ENCODE results near the gene RNF213. TPM values are rescaled to one million over a fixed set of nuclear protein-coding genes. Genes with fewer than 3 reads are reported as not detected.
"Not testable (repeated sequence)": the region's sequence is repeated elsewhere in the genome, so short reads cannot be mapped to it uniquely, and the experiment has no call there.

RNF213 gene
- total RNA-seq, 1 experiment from 2014 or later, result 61.4 TPM

DNA sequence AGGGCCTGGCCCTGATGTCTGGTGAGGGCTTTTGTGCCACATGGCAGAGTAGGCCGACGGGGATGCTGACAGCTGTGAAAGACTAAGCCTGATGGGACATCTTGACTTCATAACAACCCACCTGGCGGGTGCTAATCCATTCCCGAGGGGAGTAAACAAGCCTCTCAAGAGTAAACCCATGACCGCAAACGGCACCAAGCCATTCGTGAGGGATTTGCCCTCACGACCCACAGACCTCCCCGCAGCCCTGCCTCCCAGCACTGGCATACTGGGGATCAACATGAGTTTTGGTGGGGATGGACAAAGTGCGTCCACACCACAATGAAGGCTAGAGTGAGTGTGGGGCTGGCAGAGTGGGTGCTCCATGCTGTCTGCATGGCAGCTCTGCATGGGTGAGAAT, 11.7 kb downstream of the RNF213 start:
- POLR2A ChIA-PET, result no interaction called here
- no TSS peak for BruUV-seq (replicated peaks)

DNA sequence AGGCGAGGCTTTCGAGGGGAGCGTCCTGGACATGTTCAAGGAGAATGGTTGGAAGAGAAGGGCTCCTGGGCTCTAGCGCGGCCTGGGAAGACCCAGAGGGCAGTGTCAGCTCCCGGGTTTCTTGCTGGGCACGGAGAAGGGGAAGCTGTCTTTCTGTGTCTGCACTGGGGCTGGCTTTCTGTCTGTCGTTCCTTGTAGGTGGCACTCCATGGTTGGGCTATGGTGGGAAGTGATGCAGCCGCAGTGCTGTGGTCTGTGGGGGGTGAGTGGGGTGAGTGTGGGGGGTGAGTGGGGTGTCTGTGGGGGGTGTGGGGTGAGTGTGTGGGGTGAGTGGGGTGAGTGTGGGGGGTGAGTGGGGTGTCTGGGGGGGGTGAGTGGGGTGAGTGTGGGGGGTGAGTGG, 13.7 kb downstream of the RNF213 start:
- CTCF ChIA-PET, result no interaction called here
- no peaks in the 10 kb centered on the region for H3K9me3 ChIP-seq
- Mint-ChIP-seq H3K9me3 (ENCODE audit: unreplicated experiment) (no peaks in the 10 kb centered on the region), H3K4me3 (ENCODE audit: unreplicated experiment) (no peak overlapping the region), H3K27me3 (ENCODE audit: insufficient read depth, unreplicated experiment) (no peaks in the 10 kb centered on the region), H3K36me3 (ENCODE audit: insufficient read depth, unreplicated experiment) (peaks cover 38% of the 10 kb centered on the region), H3K4me1 (ENCODE audit: low read depth, unreplicated experiment) (no peaks in the 10 kb centered on the region), H3K27ac (ENCODE audit: unreplicated experiment) (no peak overlapping the region)
- no peaks in the 10 kb centered on the region for H3K4me1 ChIP-seq
- TF ChIP-seq, protein P1, sequence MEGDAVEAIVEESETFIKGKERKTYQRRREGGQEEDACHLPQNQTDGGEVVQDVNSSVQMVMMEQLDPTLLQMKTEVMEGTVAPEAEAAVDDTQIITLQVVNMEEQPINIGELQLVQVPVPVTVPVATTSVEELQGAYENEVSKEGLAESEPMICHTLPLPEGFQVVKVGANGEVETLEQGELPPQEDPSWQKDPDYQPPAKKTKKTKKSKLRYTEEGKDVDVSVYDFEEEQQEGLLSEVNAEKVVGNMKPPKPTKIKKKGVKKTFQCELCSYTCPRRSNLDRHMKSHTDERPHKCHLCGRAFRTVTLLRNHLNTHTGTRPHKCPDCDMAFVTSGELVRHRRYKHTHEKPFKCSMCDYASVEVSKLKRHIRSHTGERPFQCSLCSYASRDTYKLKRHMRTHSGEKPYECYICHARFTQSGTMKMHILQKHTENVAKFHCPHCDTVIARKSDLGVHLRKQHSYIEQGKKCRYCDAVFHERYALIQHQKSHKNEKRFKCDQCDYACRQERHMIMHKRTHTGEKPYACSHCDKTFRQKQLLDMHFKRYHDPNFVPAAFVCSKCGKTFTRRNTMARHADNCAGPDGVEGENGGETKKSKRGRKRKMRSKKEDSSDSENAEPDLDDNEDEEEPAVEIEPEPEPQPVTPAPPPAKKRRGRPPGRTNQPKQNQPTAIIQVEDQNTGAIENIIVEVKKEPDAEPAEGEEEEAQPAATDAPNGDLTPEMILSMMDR (IDR thresholded peaks at IDR 0.05; ENCODE audit: insufficient read depth in 1 of 2, low read depth in 1 of 2, low read length in 1 of 2, severe bottlenecking in 1 of 2, unreplicated experiment in 1 of 2), result no peak
- DNase-seq, result no peak
- H3K27me3 ChIP-seq (replicated peaks; ENCODE audit: control insufficient read depth, insufficient read depth, low read length), result no peaks in the 10 kb centered on the region
- intact Hi-C loops (cut with micrococcal nuclease; ENCODE audit: unreplicated experiment), result no loop called here
- BruUV-seq (replicated peaks), result no TSS peak
- H3K4me3 ChIP-seq (ENCODE audit: low read depth, low read length), result no peak overlapping the region
- H3K36me3 ChIP-seq (ENCODE audit: control insufficient read depth, insufficient read depth, low read length), result no peaks in the 10 kb centered on the region
- POLR2A ChIA-PET, result no interaction called here

More for the DNA sequence above, 11.7 kb downstream of the RNF213 start:
- no peak overlapping the region for H3K4me3 ChIP-seq (ENCODE audit: low read depth, low read length)
- H3K27ac Mint-ChIP-seq (ENCODE audit: unreplicated experiment), result no peak overlapping the region
- H3K4me3 Mint-ChIP-seq (ENCODE audit: unreplicated experiment), result no peak overlapping the region
- H3K4me1 Mint-ChIP-seq (ENCODE audit: low read depth, unreplicated experiment), result no peaks in the 10 kb centered on the region
- H3K27me3 ChIP-seq (replicated peaks; ENCODE audit: control insufficient read depth, insufficient read depth, low read length), result no peaks in the 10 kb centered on the region
- TF ChIP-seq, protein P1 (IDR thresholded peaks at IDR 0.05; ENCODE audit: insufficient read depth in 1 of 2, low read depth in 1 of 2, low read length in 1 of 2, severe bottlenecking in 1 of 2, unreplicated experiment in 1 of 2), result no peak
- H3K36me3 ChIP-seq (ENCODE audit: control insufficient read depth, insufficient read depth, low read length), result no peaks in the 10 kb centered on the region
- peaks cover 38% of the 10 kb centered on the region for H3K36me3 Mint-ChIP-seq (ENCODE audit: insufficient read depth, unreplicated experiment)
- no peaks in the 10 kb centered on the region for H3K9me3 Mint-ChIP-seq (ENCODE audit: unreplicated experiment)
- DNase-seq, result no peak
- no peaks in the 10 kb centered on the region for H3K27me3 Mint-ChIP-seq (ENCODE audit: insufficient read depth, unreplicated experiment)
- intact Hi-C loops (cut with micrococcal nuclease; ENCODE audit: unreplicated experiment), result no loop called here
- H3K4me1 ChIP-seq, result no peaks in the 10 kb centered on the region
- no peaks in the 10 kb centered on the region for H3K9me3 ChIP-seq
- CTCF ChIA-PET, result no interaction called here

DNA sequence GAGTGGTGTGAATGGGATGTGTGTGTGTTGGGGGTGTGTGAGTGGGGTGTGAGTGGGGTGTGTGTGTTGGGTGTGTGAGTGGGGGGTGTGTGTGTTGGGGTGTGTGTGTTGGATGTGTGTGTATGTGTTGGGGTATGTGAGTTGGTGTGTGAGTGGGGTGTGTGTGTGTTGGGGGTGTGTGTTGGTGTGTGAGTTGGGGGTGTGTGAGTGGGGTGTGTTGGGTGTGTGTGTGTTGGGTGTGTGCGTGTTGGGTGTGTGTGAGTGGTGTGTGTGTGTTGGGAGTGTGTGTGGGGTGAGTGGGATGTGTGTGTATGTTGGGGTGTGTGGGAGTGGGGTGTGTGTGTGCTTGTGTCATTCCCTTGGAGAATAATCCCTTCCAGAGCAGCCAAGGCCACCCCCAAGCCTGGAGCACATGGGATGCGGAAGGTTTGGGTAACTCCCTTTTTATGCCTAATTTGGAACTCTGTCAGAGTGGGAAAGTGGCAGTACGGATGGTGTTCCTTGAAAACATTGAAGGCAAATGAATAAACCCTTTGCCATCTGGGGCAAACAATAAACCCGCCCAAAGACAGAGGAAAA, 14.3 kb downstream of the RNF213 start:
- ChIA-PET CTCF (no interaction called here), POLR2A (no interaction called here)
- Histone ChIP-seq H3K9me3 (no peaks in the 10 kb centered on the region), H3K27me3 (replicated peaks; ENCODE audit: control insufficient read depth, insufficient read depth, low read length) (no peaks in the 10 kb centered on the region), H3K4me1 (no peaks in the 10 kb centered on the region), H3K36me3 (ENCODE audit: control insufficient read depth, insufficient read depth, low read length) (no peaks in the 10 kb centered on the region), H3K4me3 (ENCODE audit: low read depth, low read length) (no peak overlapping the region)
- no TSS peak for BruUV-seq (replicated peaks)
- intact Hi-C loops (cut with micrococcal nuclease; ENCODE audit: unreplicated experiment), result no loop called here
- no peak overlapping the region for H3K4me3 Mint-ChIP-seq (ENCODE audit: unreplicated experiment)
- DNase-seq, result no peak
- no peaks in the 10 kb centered on the region for H3K4me1 Mint-ChIP-seq (ENCODE audit: low read depth, unreplicated experiment)
- peaks cover 43% of the 10 kb centered on the region for H3K36me3 Mint-ChIP-seq (ENCODE audit: insufficient read depth, unreplicated experiment)
- H3K27ac Mint-ChIP-seq (ENCODE audit: unreplicated experiment), result no peak overlapping the region
- TF ChIP-seq, protein P1 (IDR thresholded peaks at IDR 0.05; ENCODE audit: insufficient read depth in 1 of 2, low read depth in 1 of 2, low read length in 1 of 2, severe bottlenecking in 1 of 2, unreplicated experiment in 1 of 2), result no peak
- no peaks in the 10 kb centered on the region for H3K27me3 Mint-ChIP-seq (ENCODE audit: insufficient read depth, unreplicated experiment)
- H3K9me3 Mint-ChIP-seq (ENCODE audit: unreplicated experiment), result no peaks in the 10 kb centered on the region

DNA sequence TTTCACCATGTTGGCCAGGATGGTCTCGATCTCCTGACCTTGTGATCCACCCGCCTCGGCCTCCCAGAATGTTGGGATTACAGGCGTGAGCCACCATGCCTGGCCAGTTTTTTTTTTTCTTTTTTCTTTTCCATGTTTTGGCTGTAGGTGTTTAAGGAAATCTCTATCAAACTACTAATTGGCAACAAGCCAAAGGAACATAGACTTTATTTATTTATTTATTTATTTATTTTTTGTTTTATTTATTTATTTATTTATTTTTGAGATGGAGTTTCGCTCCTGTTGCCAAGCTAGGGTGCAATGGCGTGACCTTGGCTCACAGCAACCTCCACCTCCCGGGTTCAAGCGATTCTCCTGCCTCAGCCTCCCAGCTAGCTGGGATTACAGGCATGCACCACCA, 15.2 kb downstream of the RNF213 start:
- H3K27me3 Mint-ChIP-seq (ENCODE audit: insufficient read depth, unreplicated experiment); H3K36me3 ChIP-seq (ENCODE audit: control insufficient read depth, insufficient read depth, low read length); intact Hi-C loops (cut with micrococcal nuclease; ENCODE audit: unreplicated experiment); BruUV-seq (replicated peaks); H3K4me1 ChIP-seq; H3K9me3 Mint-ChIP-seq (ENCODE audit: unreplicated experiment); H3K27me3 ChIP-seq (replicated peaks; ENCODE audit: control insufficient read depth, insufficient read depth, low read length); H3K27ac Mint-ChIP-seq (ENCODE audit: unreplicated experiment); POLR2A ChIA-PET; H3K4me1 Mint-ChIP-seq (ENCODE audit: low read depth, unreplicated experiment); DNase-seq; H3K4me3 ChIP-seq (ENCODE audit: low read depth, low read length); H3K4me3 Mint-ChIP-seq (ENCODE audit: unreplicated experiment); CTCF ChIA-PET; H3K9me3 ChIP-seq: not testable (repeated sequence)
- peaks cover 43% of the 10 kb centered on the region for H3K36me3 Mint-ChIP-seq (ENCODE audit: insufficient read depth, unreplicated experiment)

Measured in Caco-2 (cell line).